HG03378 (cell line): ENCODE measurements around the gene MEST.
"Not testable (repeated sequence)": the region's sequence is repeated elsewhere in the genome, so short reads cannot be mapped to it uniquely, and the experiment has no call there.

Experiments
- ATAC-seq: cut with Tn5 transposase; IDR thresholded peaks from one replicate; pipeline ENCODE4 v1.9.1; 2021; ENCODE audit warnings: mild to moderate bottlenecking, moderate library complexity; ENCODE audit not compliant: unreplicated experiment

The MEST gene

GRCh38 chr7:130483031-130483430 lies 8.9 kb upstream of the MEST start:
- ATAC-seq = no peak

GRCh38 chr7:130485734-130486113 lies 6.2 kb upstream of the MEST start:
- no peak for ATAC-seq

GRCh38 chr7:130486114-130486953 lies 5.6 kb upstream of the MEST start:
- no peak for ATAC-seq

- no peak for ATAC-seq
Measured at GRCh38 chr7:130486954-130487436, 4.9 kb upstream of the MEST start.

GRCh38 chr7:130488392-130489139 lies 3.3 kb upstream of the MEST start:
- no peak for ATAC-seq

- no peak for ATAC-seq
Measured at GRCh38 chr7:130489140-130489983, 2.5 kb upstream of the MEST start.

GRCh38 chr7:130490311-130490791 lies 1.5 kb upstream of the MEST start:
- no peak for ATAC-seq

GRCh38 chr7:130490888-130491804 lies 739 bp upstream of the MEST start:
- ATAC-seq = no peak

GRCh38 chr7:130492523-130493274 lies 814 bp downstream of the MEST start:
- ATAC-seq = no peak

GRCh38 chr7:130493275-130493873 lies 1.5 kb downstream of the MEST start:
- no peak for ATAC-seq

- ATAC-seq = no peak
Measured at GRCh38 chr7:130494431-130494858, 2.6 kb downstream of the MEST start.

- ATAC-seq = no peak
Measured at GRCh38 chr7:130500463-130500862, 8.6 kb downstream of the MEST start.

GRCh38 chr7:130500910-130501309 lies 9.0 kb downstream of the MEST start:
- ATAC-seq = no peak

- ATAC-seq = no peak
Measured at GRCh38 chr7:130505753-130506152, 13.9 kb downstream of the MEST start.

- ATAC-seq = no peak
Measured at GRCh38 chr7:130506358-130506757, 14.5 kb downstream of the MEST start.

GRCh38 chr7:130512038-130512437 lies 20.2 kb downstream of the MEST start:
- ATAC-seq = not testable (repeated sequence)

GRCh38 chr7:130513447-130513846 lies 21.6 kb downstream of the MEST start:
- no peak for ATAC-seq

- ATAC-seq = no peak
Measured at GRCh38 chr7:130515315-130516040, 23.6 kb downstream of the MEST start.
